SK-N-SH (cell line): ENCODE results near the gene XXYLT1.

Experiments
- CTCF ChIP-seq: fragments of 200-600 bp; sonication (generic); IDR thresholded peaks from 2 replicates; pipeline ENCODE4 v1.6.1; 2017; ENCODE audit warnings: antibody characterized with exemption, mild to moderate bottlenecking, moderate library complexity
- EZH2phosphoT487 ChIP-seq: fragments of 200-600 bp; sonication (generic); IDR thresholded peaks from 2 replicates; pipeline ENCODE4 v1.6.1; 2017; ENCODE audit warnings: low read depth, mixed run types, mild to moderate bottlenecking, antibody characterized with exemption, moderate library complexity, borderline replicate concordance
- GATA2 ChIP-seq: sonication (generic); formaldehyde crosslinking; IDR thresholded peaks from 2 replicates; pipeline ENCODE4 v1.5.0; 2020; ENCODE audit warnings: mild to moderate bottlenecking, missing genetic modification reagents
- IRF3 ChIP-seq: fragments of 150-350 bp; IDR thresholded peaks from 2 replicates; pipeline ENCODE4 v1.6.1; 2016; ENCODE audit warnings: mild to moderate bottlenecking, low read depth, low read length
- MAX ChIP-seq: IDR thresholded peaks from 2 replicates; pipeline ENCODE4 v1.4.0; 2012; ENCODE audit warnings: low read depth
- NRF1 ChIP-seq: IDR thresholded peaks from 2 replicates; pipeline ENCODE4 v1.6.1; 2012; ENCODE audit warnings: low read depth, mild to moderate bottlenecking, low read length
- POLR2AphosphoS5 ChIP-seq: IDR thresholded peaks from 2 replicates; pipeline ENCODE4 v1.6.1; 2012; ENCODE audit warnings: low read depth, low read length
- RAD21 ChIP-seq: IDR thresholded peaks from 2 replicates; pipeline ENCODE4 v1.6.1; 2012; ENCODE audit warnings: mild to moderate bottlenecking, low read length
- RFX5 ChIP-seq: IDR thresholded peaks from 2 replicates; pipeline ENCODE4 v1.6.1; 2012; ENCODE audit warnings: mild to moderate bottlenecking, improper control_type of control experiment, low read length
- SIN3A ChIP-seq: IDR thresholded peaks from 2 replicates; pipeline ENCODE4 v1.6.1; 2012; ENCODE audit warnings: low read depth, mild to moderate bottlenecking, low read length, moderate library complexity, borderline replicate concordance
- TAF1 ChIP-seq: IDR thresholded peaks from 2 replicates; pipeline ENCODE4 v1.6.1; 2012; ENCODE audit warnings: low read depth, mild to moderate bottlenecking, low read length, moderate library complexity, borderline replicate concordance
- TCF12 ChIP-seq: IDR thresholded peaks from 2 replicates; pipeline ENCODE4 v1.4.0; 2012
- YY1 ChIP-seq: IDR thresholded peaks from 2 replicates; pipeline ENCODE4 v1.4.0; 2012; ENCODE audit warnings: low read depth, mild to moderate bottlenecking
- ZBTB33 ChIP-seq: IDR thresholded peaks from 2 replicates; pipeline ENCODE4 v1.4.0; 2012; ENCODE audit warnings: low read depth, borderline replicate concordance

GRCh38 chr3:195113536-195114425 is 157.2 kb downstream of the XXYLT1 start:
- no peak for TF ChIP-seq CTCF
- TF ChIP-seq RAD21 = no peak
- no peak for TF ChIP-seq GATA2 (CRISPR knock-in tag)
- no peak for TF ChIP-seq TCF12
- TF ChIP-seq IRF3 = no peak
- no peak for TF ChIP-seq EZH2phosphoT487
- no peak for TF ChIP-seq TAF1
- TF ChIP-seq POLR2AphosphoS5 = no peak
- no peak for TF ChIP-seq ZBTB33
- TF ChIP-seq RFX5 = no peak
- TF ChIP-seq SIN3A = no peak
- no peak for TF ChIP-seq MAX
- TF ChIP-seq NRF1 = no peak
- no peak for TF ChIP-seq YY1
